ENCODE data around the gene GFRAL.

GFRAL gene

DNA sequence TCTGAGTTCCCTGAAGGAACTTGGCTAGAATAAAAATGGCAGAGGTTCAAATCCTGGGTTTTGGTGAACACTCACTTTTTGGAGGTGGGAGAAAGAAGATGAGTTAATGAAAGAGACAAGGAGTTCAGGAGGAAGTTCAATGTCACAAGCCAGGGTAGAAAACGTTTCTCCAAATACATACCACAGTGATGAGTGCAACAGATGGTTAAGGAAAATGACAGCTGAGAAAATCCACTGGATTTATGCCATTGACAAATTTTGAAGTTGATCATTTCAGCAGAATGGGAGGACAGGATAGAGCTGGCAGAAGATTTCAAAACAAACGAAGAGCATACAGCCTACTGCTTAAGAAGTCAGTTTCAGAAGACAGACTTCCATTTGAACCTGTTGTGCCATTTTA lies 122.7 kb downstream of the GFRAL start:
- H3K27me3 ChIP-seq (ENCODE audit: insufficient read depth, poor library complexity, severe bottlenecking) = no peaks in the 10 kb centered on the region
- ATAC-seq (ENCODE audit: low read depth) (no peak), DNase-seq (ENCODE audit: low spot score) (no peak)
- H3K9me3 ChIP-seq (ENCODE audit: severe bottlenecking) = no peaks in the 10 kb centered on the region
- H3K4me3 ChIP-seq (ENCODE audit: severe bottlenecking) = no peak overlapping the region
- no peak overlapping the region for H3K27ac ChIP-seq (ENCODE audit: poor library complexity, severe bottlenecking)
- H3K4me1 ChIP-seq (ENCODE audit: insufficient read depth, poor library complexity, severe bottlenecking) = no peaks in the 10 kb centered on the region
- H3K36me3 ChIP-seq (ENCODE audit: low read depth) = no peaks in the 10 kb centered on the region
- TF ChIP-seq, protein P1, sequence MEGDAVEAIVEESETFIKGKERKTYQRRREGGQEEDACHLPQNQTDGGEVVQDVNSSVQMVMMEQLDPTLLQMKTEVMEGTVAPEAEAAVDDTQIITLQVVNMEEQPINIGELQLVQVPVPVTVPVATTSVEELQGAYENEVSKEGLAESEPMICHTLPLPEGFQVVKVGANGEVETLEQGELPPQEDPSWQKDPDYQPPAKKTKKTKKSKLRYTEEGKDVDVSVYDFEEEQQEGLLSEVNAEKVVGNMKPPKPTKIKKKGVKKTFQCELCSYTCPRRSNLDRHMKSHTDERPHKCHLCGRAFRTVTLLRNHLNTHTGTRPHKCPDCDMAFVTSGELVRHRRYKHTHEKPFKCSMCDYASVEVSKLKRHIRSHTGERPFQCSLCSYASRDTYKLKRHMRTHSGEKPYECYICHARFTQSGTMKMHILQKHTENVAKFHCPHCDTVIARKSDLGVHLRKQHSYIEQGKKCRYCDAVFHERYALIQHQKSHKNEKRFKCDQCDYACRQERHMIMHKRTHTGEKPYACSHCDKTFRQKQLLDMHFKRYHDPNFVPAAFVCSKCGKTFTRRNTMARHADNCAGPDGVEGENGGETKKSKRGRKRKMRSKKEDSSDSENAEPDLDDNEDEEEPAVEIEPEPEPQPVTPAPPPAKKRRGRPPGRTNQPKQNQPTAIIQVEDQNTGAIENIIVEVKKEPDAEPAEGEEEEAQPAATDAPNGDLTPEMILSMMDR (IDR thresholded peaks at IDR 0.05; ENCODE audit: poor library complexity, severe bottlenecking) = no peak
